GM12801 (cell line): ENCODE data around the gene TSHZ1.

Experiments used
- CTCF ChIP-seq: IDR thresholded peaks from one replicate; pipeline ENCODE4 v1.5.1; 2011; ENCODE audit warnings: control low read depth; ENCODE audit not compliant: insufficient read length; ENCODE audit errors: extremely low read depth

TSHZ1 gene

GRCh38 chr18:75253784-75254183, 43.2 kb downstream of the TSHZ1 start:
- TF ChIP-seq CTCF, result no peak

GRCh38 chr18:75255094-75255493, 44.5 kb downstream of the TSHZ1 start:
- TF ChIP-seq CTCF, result no peak

GRCh38 chr18:75256376-75256775, 45.8 kb downstream of the TSHZ1 start:
- no peak for TF ChIP-seq CTCF

GRCh38 chr18:75257605-75258004, 47.0 kb downstream of the TSHZ1 start:
- TF ChIP-seq CTCF, result no peak

GRCh38 chr18:75261430-75262223, 51.0 kb downstream of the TSHZ1 start:
- no peak for TF ChIP-seq CTCF

- TF ChIP-seq CTCF, result no peak
Measured at GRCh38 chr18:75262511-75262910, 51.9 kb downstream of the TSHZ1 start.

- no peak for TF ChIP-seq CTCF
Measured at GRCh38 chr18:75264195-75264594, 53.6 kb downstream of the TSHZ1 start.
